Measurements from ENCODE around the gene GTPBP4.
"Not testable (repeated sequence)": the region's sequence is repeated elsewhere in the genome, so short reads cannot be mapped to it uniquely, and the experiment has no call there.

The GTPBP4 gene

GRCh38 chr10:992871-993270 lies 4.6 kb downstream of the GTPBP4 start:
- DNase-seq, result no peak

DNA sequence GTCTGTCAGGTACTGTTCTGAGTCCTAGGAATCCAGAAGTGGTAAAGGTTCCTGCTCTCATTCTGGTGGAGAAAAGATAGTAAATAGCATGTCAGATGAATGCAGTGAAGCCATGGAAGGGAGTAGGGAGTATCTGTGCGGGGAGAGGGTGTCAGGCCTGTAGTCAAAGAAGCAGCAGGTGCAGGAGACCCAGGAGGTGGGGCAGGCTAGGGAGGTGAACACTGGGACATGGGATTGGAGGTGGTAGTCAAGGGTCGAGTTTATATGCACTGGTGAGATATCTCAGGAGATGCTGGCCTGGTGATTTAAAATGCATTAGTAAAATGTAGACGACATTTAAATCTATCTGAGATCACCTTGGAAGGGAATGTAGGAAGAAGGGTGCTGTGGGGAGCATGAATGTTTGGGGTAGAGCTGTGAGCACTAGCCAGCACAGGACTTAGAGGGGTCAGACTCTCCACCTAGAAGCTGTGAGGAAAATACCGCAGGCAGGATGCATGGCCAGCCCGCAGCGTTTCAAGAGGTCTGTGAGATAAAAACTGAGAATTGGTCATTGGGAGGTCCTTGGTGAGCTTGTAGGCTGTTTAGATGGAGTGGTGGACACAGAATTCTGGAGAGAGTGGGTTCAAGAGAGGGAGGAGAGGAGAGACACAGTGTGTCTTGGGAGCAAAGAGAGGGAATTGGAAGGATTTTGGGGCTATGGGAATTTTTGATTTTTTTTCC lies 6.8 kb downstream of the GTPBP4 start:
- no peak for DNase-seq

DNA sequence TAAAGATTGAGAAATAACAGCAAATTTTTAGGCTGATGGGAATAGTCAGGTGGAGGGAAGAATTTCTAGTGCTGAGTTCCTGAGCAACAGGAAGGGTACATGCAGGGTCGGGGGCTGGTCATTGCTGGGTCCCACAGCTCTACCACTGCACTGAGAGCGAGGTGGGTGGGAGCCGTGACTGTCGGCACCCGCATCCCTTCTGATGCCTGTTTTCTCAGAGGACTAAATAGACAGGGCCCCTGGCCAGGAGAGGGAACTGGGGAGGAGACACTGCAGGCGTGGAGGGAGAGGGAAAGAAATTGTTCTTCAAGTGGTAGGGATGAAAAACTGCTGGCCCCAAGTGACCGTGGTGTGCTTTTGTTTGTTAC lies 7.3 kb downstream of the GTPBP4 start:
- no peak for DNase-seq

- no peak for DNase-seq
Measured at GRCh38 chr10:996031-996430, 7.8 kb downstream of the GTPBP4 start.

DNA sequence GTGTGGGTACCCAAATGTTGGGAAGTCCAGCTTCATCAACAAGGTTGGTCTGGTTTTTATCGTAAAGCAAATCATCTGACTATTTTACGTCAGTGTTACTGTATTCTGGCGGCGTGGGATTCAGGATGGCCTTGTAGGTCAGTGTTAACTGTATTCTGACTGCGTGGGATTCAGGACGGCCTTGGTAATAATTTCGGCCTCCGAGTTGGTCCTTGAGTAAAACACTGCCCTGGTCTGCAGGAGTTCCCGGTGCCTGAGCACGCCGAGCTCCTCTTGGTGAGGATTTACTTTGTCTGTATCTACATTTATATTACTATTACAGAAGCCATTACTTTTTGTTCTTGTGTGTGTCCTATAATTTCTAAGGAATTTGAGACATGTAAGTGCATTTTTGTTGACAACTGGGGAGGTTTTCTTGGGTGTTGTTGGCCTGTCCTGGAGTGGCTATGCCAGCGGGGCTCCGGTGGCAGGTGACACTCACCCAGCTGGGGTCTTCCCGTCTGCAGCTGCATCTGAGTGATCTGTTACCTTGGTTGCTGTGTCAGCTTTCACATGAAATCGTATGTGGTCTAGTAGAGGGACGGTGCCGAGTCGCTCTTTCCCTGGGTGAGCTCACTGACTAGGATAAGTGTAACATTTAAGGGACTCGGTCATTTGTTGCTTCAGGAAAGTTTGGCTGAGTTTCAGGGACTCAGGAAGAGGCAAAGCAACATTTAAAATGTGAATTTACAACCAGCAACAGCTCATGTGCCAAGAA lies 9.2 kb downstream of the GTPBP4 start:
- DNase-seq, result no peak

- no peak for DNase-seq
Measured at GRCh38 chr10:1002425-1003006, 14.3 kb downstream of the GTPBP4 start.

DNA sequence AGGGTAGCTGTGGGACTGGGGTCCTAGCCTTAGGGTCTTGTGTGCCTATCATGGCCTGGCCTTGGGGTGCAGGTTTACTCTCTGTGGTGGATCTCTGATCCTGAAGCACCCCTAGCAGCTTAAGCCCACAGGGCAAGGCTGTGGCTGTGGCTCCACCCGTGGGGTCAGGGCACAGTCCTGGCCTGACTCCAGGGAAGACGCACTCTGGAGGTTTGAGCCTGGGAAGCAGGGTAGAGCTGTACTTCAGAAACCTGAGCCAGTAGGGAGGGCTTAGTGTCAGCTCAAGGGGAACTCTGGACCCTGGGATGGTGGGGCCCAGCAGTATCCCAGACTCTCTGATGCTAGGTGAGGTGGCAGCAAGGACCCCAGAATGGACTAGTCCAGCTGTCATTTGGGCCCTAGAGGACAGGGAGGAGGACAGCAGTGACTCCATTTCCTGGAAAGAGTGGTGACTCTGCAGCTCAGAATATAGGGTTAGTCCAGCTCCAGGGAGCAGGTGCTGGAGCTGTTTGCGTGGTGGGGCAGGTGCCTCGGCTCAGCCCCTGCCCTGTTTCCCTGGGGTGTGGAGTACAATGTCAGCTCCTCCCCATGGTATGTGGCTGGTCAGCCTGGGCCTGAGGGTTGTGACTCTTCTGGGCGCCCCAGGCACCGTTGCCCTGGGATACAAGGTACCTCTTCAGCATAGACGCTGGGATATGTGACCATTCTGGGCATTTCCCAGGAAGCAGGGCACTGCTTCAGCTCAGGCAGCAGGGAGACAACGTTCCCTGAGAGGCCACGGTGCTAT lies 15.8 kb downstream of the GTPBP4 start:
- no peak for DNase-seq

- no peak for DNase-seq
Measured at GRCh38 chr10:1006573-1006972, 18.3 kb downstream of the GTPBP4 start.

DNA sequence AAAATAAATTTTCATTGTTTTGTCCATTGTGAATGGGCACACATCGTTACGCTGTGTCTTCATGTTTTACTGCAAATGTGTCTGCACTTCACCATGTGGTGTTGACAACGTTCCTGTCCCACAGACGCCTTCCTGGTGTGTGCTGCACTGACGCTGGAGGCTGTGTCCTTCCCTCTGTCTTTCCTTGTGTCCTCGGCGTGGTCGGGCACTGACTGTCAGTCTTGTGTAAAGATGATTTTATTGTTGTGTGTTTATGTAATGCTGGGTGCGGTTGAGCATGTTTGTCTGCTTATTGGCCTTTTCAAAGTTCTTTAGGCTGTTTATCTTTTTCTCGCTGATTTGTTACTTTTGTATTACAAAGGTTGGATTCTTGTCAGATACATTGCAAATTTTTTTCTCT lies 19.3 kb downstream of the GTPBP4 start:
- no peak for DNase-seq

DNA sequence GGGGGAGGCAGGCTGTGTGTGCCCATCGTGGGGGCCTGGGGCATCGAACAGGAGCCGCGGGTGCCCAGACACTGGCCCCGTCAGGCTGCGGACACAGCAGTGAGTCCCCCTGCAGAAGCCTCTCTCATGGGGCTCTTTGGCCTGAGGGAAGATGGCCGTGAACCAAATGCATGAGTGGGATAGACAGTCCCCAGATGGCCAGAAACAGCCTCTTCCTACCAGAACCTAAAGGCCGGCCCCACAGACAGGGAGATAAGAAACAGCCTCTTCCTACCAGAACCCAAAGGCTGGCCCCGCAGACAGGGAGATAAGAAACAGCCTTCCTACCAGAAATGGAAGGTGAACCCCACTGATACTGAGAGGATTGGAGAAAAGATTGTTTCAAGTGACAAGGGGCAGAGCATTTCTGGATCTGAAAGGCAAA lies 20.8 kb downstream of the GTPBP4 start:
- DNase-seq, result no peak

DNA sequence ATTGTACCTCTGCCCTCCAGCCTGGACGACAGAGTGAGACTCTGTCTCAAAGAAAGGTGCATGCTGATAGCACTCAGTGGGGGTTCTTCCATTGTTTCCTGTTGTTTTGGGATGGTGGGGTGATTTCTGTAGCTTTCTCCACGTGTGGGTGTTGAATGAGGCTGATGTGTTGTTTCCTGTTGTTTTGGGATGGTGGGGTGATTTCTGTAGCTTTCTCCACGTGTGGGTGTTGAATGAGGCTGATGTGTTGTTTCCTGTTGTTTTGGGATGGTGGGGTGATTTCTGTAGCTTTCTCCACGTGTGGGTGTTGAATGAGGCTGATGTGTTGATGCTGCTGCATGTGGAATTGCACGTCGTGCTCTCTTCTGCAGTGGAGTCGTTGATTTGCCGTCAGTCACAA lies 21.7 kb downstream of the GTPBP4 start:
- DNase-seq, result not testable (repeated sequence)

- DNase-seq, result no peak
Measured at GRCh38 chr10:1010703-1011102, 22.5 kb downstream of the GTPBP4 start.

DNA sequence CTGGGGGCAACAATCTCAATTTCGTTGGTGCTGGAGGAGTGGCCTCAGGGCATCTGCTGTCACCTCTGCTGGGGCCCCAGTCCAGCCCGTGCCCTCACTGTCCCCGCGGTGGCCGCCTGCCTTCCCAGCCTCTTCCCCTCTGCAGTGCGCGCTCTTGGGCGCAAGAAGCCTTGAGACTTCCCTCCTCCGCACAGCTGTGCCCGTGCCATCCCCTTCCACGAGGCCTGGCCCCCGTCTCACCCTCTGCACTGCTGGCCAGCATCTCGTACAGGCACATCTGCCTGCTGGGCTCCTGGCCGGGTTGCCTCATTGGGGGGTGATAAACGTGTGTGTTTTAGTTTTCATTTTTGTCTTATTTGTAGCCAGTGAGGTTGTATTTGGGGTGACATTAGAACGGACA lies 23.5 kb downstream of the GTPBP4 start:
- no peak for DNase-seq

GRCh38 chr10:1015688-1016087 lies 27.5 kb downstream of the GTPBP4 start:
- DNase-seq, result no peak

GRCh38 chr10:1019362-1019761 lies 31.1 kb downstream of the GTPBP4 start:
- DNase-seq, result no peak

GRCh38 chr10:1020460-1020859 lies 32.2 kb downstream of the GTPBP4 start:
- no peak for DNase-seq

GRCh38 chr10:1020958-1021357 lies 32.7 kb downstream of the GTPBP4 start:
- DNase-seq, result no peak

DNA sequence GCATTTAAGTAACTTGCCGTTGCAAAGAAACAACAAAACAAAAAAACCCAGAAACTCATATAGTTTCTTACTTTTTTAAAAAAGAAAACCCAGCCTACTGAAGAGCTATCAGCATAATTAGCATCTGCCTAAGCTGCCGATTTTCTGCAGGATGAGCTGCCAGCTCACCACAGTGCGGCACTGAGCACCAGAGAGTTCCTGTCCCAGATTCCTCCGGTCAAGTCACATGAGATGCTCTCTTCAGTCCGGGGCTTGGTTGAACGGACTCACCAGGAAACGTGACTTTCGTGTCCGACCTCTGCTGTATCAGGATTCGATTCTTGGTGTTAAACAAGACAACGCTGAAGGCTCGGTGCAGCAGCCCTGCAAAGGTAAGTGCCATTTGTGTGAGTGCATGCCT lies 34.2 kb downstream of the GTPBP4 start:
- DNase-seq, result no peak

GRCh38 chr10:1024103-1024502 lies 35.9 kb downstream of the GTPBP4 start:
- DNase-seq, result no peak

GRCh38 chr10:1025683-1026082 lies 37.4 kb downstream of the GTPBP4 start, which contains the start of gene IDI2:
Gene IDI2 (minus strand): TSS chr10:1025859. CDS start chr10:1024723, 1,136 bp downstream.
- no peak for DNase-seq

DNA sequence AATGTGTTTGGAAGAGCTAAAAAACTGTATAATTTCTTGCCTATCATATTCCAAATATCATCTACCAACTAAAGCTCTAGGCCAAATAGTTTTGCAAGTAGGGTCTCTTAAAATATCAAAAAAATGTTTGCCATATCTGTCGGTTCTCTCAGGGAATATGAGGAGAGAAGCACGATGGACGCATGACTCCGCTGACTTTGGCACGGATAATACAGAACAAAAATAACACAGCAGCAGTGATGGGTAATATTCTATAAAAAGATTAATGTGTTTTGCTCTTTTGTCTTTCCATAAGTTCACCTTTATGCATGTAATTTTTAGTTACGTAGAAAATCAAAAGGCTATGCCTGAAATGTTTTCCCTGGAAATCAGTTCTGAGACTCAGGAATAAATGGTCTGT lies 38.3 kb downstream of the GTPBP4 start:
- DNase-seq, result no peak

DNA sequence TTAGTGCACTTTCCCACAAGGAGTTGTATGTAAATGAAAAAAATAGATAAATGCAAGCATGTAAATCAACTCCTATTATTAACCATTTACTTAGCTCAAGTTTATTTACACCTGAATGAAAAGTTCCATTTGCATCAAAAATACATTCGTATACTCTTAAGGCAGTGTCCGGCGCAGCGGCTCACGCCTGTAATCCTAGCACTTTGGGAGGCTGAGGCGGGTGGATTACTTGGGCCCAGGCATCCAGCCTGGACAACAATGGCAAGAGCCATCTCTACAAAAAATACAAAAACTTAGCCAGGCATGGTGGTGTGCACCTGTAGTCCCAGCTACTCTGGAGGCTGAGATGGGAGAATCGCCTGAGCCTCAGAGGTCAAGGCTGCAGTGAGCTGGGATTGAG lies 41.6 kb downstream of the GTPBP4 start:
- no peak for DNase-seq

- DNase-seq, result no peak
Measured at GRCh38 chr10:1033601-1034000, 45.4 kb downstream of the GTPBP4 start.

All from NCI-H510A (cell line).